ENCODE results near the gene FXYD5. TPM values are rescaled to one million over a fixed set of nuclear protein-coding genes. Genes with fewer than 3 reads are reported as not detected.

The FXYD5 gene
- total RNA-seq, 1 experiment from 2014 or later = 42.6 TPM

- Histone ChIP-seq H3K27me3 (replicated peaks) (no peaks in the 10 kb centered on the region), H3K4me1 (replicated peaks) (no peaks in the 10 kb centered on the region), H3K4me3 (no peak overlapping the region), H3K27ac (no peak overlapping the region), H3K9me3 (replicated peaks) (peaks cover 3% of the 10 kb centered on the region; the same call in 1 of the 2 replicates), H3K36me3 (peaks cover 86% of the 10 kb centered on the region)
- DNase-seq (ENCODE audit: low read depth in 1 of 2, low spot score in 2 of 2) = no peak
These were observed 8.2 kb downstream of the FXYD5 start for GRCh38 chr19:35162471-35163326.

- Histone ChIP-seq H3K36me3 (peaks cover 77% of the 10 kb centered on the region), H3K27ac (no peak overlapping the region)
- DNase-seq (ENCODE audit: low read depth in 1 of 2, low spot score in 2 of 2) = no peak
These were observed 9.9 kb downstream of the FXYD5 start for GRCh38 chr19:35164418-35164817.

GRCh38 chr19:35165200-35166058, 10.9 kb downstream of the FXYD5 start:
- no peaks in the 10 kb centered on the region for H3K27me3 ChIP-seq (replicated peaks)
- DNase-seq (ENCODE audit: low read depth in 1 of 2, low spot score in 2 of 2) = no peak
- H3K4me1 ChIP-seq (replicated peaks) = no peaks in the 10 kb centered on the region
- H3K9me3 ChIP-seq (replicated peaks) = peaks cover 3% of the 10 kb centered on the region; the same call in 1 of the 2 replicates
- peaks cover 68% of the 10 kb centered on the region for H3K36me3 ChIP-seq
- no peak overlapping the region for H3K4me3 ChIP-seq
- H3K27ac ChIP-seq = no peak overlapping the region

More at GRCh38 chr19:35164418-35164817, 9.9 kb downstream of the FXYD5 start:
- H3K9me3 ChIP-seq (replicated peaks) = peaks cover 3% of the 10 kb centered on the region; the same call in 1 of the 2 replicates
- H3K27me3 ChIP-seq (replicated peaks) = no peaks in the 10 kb centered on the region
- no peak overlapping the region for H3K4me3 ChIP-seq
- no peaks in the 10 kb centered on the region for H3K4me1 ChIP-seq (replicated peaks)

- no peak for DNase-seq (ENCODE audit: low read depth in 1 of 2, low spot score in 2 of 2)
- H3K27me3 ChIP-seq (replicated peaks) = no peaks in the 10 kb centered on the region
- H3K36me3 ChIP-seq = peaks cover 60% of the 10 kb centered on the region
- H3K4me1 ChIP-seq (replicated peaks) = no peaks in the 10 kb centered on the region
- H3K4me3 ChIP-seq = no peak overlapping the region
- peaks cover 3% of the 10 kb centered on the region; the same call in 1 of the 2 replicates for H3K9me3 ChIP-seq (replicated peaks)
- H3K27ac ChIP-seq = no peak overlapping the region
These were observed 11.8 kb downstream of the FXYD5 start for GRCh38 chr19:35166100-35167063.

GRCh38 chr19:35167251-35168119, 12.9 kb downstream of the FXYD5 start:
- Histone ChIP-seq H3K9me3 (replicated peaks) (0 out of 2 replicates have a peak, but pooled peaks cover 3% of the 10 kb centered on the region), H3K27me3 (replicated peaks) (no peaks in the 10 kb centered on the region), H3K36me3 (peaks cover 49% of the 10 kb centered on the region), H3K4me3 (no peak overlapping the region), H3K4me1 (replicated peaks) (no peaks in the 10 kb centered on the region), H3K27ac (no peak overlapping the region)
- peak in 1 of 2 experiments; percentile 36 for DNase-seq (ENCODE audit: low read depth in 1 of 2, low spot score in 2 of 2)

- no peaks in the 10 kb centered on the region for H3K27me3 ChIP-seq (replicated peaks)
- no peaks in the 10 kb centered on the region for H3K4me1 ChIP-seq (replicated peaks)
- peak in 1 of 2 experiments; percentile 12 for DNase-seq (ENCODE audit: low read depth in 1 of 2, low spot score in 2 of 2)
- H3K4me3 ChIP-seq = no peak overlapping the region
- H3K36me3 ChIP-seq = peaks cover 43% of the 10 kb centered on the region
- H3K27ac ChIP-seq = no peak overlapping the region
- 0 out of 2 replicates have a peak, but pooled peaks cover 3% of the 10 kb centered on the region for H3K9me3 ChIP-seq (replicated peaks)
These were observed 13.7 kb downstream of the FXYD5 start for GRCh38 chr19:35168196-35168595.

GRCh38 chr19:35169221-35169995, 14.9 kb downstream of the FXYD5 start:
- no peaks in the 10 kb centered on the region for H3K4me1 ChIP-seq (replicated peaks)
- H3K27ac ChIP-seq = no peak overlapping the region
- DNase-seq (ENCODE audit: low read depth in 1 of 2, low spot score in 2 of 2) = peak in 1 of 2 experiments; percentile 25
- H3K36me3 ChIP-seq = peaks cover 34% of the 10 kb centered on the region
- 0 out of 2 replicates have a peak, but pooled peaks cover under 1% of the 10 kb centered on the region for H3K9me3 ChIP-seq (replicated peaks)
- H3K27me3 ChIP-seq (replicated peaks) = no peaks in the 10 kb centered on the region
- H3K4me3 ChIP-seq = no peak overlapping the region

- peaks cover 23% of the 10 kb centered on the region for H3K36me3 ChIP-seq
- peak in 1 of 2 experiments; percentile 32 for DNase-seq (ENCODE audit: low read depth in 1 of 2, low spot score in 2 of 2)
- no peak overlapping the region for H3K4me3 ChIP-seq
- H3K27me3 ChIP-seq (replicated peaks) = no peaks in the 10 kb centered on the region
- no peaks in the 10 kb centered on the region for H3K4me1 ChIP-seq (replicated peaks)
- no peak overlapping the region for H3K27ac ChIP-seq
- H3K9me3 ChIP-seq (replicated peaks) = no peaks in the 10 kb centered on the region
These were observed 16.0 kb downstream of the FXYD5 start for GRCh38 chr19:35170359-35171061.

GRCh38 chr19:35171730-35172129, 17.2 kb downstream of the FXYD5 start:
- DNase-seq (ENCODE audit: low read depth in 1 of 2, low spot score in 2 of 2) = peak in 1 of 2 experiments; percentile 28
- H3K27me3 ChIP-seq (replicated peaks) = no peaks in the 10 kb centered on the region
- H3K4me1 ChIP-seq (replicated peaks) = no peaks in the 10 kb centered on the region
- H3K4me3 ChIP-seq = no peak overlapping the region
- no peak overlapping the region for H3K27ac ChIP-seq
- peaks cover 11% of the 10 kb centered on the region for H3K36me3 ChIP-seq
- H3K9me3 ChIP-seq (replicated peaks) = no peaks in the 10 kb centered on the region

GRCh38 chr19:35174226-35174625, 19.7 kb downstream of the FXYD5 start:
- Histone ChIP-seq H3K4me3 (no peak overlapping the region), H3K27me3 (replicated peaks) (no peaks in the 10 kb centered on the region), H3K36me3 (peaks cover 3% of the 10 kb centered on the region; the same call in 1 of the 2 replicates), H3K9me3 (replicated peaks) (no peaks in the 10 kb centered on the region), H3K4me1 (replicated peaks) (no peaks in the 10 kb centered on the region), H3K27ac (no peak overlapping the region)
- peak in 1 of 2 experiments; percentile 10 for DNase-seq (ENCODE audit: low read depth in 1 of 2, low spot score in 2 of 2)

GRCh38 chr19:35176181-35176570, 21.6 kb downstream of the FXYD5 start:
- H3K27me3 ChIP-seq (replicated peaks) = no peaks in the 10 kb centered on the region
- no peak overlapping the region for H3K27ac ChIP-seq
- H3K36me3 ChIP-seq = no peaks in the 10 kb centered on the region
- H3K9me3 ChIP-seq (replicated peaks) = no peaks in the 10 kb centered on the region
- DNase-seq (ENCODE audit: low read depth in 1 of 2, low spot score in 2 of 2) = peak in 1 of 2 experiments; percentile 6
- H3K4me3 ChIP-seq = no peak overlapping the region
- no peaks in the 10 kb centered on the region for H3K4me1 ChIP-seq (replicated peaks)

All from SJSA1 (cell line).